Eye (tissue), 1 donor: ENCODE results near the gene TMEM72.
A peak's percentile ranks its signal among the peaks of the same experiment; 100 is the strongest.

Experiments used
- DNase-seq: peaks from one replicate; pipeline ENCODE4 v3.0.0-alpha.2; 2015

Gene TMEM72

DNA sequence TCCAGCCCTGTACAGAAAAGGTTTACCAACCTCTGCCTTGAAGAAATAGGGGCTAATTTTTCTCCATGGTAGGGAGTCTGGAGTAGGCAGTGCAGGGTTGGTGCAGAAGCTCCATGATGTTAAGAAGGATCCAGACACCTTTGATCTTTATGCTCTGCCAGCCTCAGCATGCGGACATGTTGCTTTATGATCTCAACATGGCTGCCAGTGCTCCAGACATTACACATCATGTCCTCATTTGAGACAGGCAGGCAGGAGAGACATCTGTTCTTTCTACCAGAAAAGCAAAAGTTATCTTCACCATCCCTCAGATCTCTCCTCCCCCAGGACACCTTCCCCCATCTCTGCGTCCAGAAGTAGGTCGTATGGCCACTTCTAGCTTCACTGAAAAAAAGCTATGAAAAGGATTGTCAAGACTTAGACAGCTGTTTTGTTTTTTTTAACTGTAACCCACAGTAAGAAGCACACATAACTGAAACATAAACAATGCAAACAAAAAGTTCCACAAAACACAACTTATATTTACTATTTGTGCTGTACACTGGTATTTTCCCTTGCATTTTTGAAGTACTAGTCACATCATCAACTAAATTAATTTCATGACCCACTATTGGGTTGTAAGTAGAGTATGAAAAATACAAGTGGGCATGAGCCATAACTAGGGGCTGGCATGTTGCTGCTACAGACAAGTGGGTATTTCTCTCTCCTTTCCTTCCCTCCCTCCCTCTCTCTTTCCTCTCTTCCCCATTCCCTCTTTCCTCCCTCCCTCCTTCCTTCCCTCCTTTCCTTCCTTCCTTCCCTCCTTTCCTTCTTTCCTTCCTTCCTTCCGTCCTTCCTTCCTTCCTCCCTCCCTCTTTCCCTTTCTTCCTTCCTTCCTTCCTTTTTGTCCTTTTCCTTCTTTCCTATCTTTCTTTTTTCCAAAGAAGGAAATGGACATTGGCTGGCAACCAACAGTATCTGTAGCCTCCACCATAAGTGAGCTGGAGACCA lies 45.9 kb downstream of the TMEM72 start:
- DNase-seq = no peak

DNA sequence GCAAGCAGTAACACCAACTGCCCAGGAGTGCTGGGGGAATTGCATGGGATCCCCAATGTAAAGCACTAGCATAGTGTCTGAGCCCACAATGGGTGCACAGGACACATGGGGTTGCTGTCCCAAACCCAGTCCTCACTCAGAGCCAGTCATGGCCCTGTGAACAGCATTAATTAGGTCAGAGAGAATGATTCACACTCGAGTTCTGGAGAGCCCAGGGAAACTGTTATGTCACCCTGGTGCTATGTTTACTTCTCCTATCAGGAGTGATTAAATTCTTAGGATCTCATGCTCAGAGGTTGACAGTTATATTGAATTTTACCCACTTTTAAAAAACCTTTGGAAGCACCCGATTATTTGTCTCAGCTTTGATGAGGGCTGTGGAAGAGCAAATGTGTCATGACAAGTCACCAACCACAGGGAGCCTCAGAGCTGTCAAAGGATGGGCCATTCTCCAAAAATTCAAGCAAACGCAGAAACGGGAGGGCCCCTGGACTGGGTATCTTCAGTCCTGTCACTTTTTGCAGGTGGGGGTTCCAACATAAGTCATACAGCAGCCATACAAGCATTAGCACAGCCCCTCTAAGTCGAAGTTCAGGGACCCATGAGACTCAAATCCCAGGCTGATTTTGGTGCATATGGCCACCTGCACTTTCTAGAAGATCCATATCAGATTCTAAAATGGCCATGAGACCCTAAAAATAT lies 47.2 kb downstream of the TMEM72 start:
- DNase-seq = peak; percentile 45

DNA sequence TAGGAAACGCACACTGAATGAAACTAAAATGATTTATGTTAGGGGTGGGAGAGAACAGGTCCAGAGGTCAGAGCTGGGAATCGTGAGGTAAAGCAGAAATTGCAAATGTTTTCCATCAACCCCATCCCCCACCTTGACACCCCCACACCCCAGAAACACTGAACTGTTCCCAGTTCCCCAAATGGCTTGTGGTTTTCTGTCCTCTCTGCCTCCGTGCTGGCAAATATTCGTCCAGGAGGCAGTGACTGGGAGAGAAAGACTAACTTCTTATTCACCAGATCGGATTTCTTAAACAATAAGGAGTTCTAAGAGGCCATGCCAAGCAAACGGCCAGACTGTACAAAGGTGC lies 47.7 kb downstream of the TMEM72 start:
- no peak for DNase-seq

DNA sequence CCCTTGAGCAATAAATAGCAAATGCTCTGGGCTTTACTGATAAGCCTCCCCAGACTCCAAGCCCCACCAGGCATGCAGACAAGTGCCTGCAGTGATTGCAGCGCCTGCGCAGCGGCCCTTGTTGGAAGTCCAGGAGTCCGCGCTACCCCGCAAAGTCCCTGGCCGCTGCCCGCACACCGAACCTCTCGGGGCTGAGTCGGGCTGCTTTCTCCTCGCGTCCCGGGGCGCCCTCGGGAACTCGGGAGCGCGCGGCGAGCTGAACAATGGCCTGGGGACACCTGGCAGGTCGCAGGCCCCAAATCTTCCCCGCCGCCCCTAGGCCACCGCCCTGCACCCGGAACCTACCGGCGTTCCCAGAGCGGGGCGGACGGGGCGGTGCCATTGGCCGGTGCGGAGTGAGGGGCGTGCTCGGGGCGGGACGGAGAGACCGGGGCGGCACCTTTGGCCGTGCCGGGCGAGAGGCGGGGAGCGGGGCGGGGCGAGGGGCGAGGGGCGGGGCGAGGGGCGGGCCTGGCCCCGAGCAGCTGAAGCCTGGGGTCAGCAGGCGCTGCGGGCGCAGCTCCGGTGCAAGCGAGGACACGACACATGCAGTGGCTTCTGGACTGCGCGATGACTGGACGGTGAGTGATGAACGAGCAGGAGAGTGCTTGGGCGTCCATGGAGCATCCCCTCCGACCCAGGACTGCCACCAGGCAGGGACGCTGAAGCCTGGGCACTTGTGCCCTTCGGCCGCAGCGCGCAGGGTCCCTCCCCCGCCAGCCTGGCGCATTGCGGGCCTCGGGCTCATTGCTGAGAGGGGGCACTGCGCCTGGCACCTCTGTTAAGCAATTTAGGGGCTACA lies 48.3 kb downstream of the TMEM72 start, which contains the start of gene RASSF4:
TSS of gene RASSF4 (plus strand) at position 556 of the 841 bp plus-strand sequence. CDS start 10,401 bp downstream, outside the sequence.
- peak; percentile 95 for DNase-seq

GRCh38 chr10:44960088-44960460 lies 48.9 kb downstream of the TMEM72 start:
- no peak for DNase-seq

DNA sequence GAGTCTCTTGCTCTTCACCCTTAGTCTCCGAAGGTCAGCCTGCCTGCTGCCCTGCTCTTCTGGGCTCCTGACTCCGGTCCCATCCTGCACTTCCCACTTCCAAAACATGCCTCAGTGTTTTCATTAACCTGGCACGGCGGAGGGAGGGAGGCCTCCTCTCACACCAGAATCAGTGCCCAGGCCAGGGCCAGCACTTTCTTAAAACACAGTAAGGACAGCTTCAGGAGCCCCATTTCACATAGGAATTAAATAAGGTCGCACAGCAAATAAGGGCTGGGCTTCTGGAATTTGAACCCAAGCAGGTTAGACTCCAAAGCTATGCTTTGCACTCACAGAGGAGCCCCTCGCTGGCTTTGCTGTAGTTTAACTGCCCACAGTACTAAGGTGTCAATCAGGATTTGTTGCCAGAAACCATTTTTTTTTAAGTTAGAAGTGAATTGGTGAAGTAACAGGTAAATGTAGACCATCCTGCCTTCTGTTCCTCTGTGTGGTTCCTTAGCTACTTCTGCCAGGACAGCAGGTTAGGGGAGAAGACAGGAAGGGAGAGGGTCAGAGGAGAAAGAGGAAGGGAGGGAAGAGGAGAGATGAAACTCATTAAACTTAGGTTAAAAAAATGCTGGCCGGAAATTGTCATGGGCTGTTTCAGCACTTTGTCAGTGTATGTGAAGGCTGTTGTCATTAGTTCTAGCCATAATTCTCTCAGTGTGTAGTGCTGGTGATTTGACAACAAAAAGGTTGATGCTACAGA lies 49.5 kb downstream of the TMEM72 start:
- no peak for DNase-seq

- no peak for DNase-seq
These were observed 50.1 kb downstream of the TMEM72 start for GRCh38 chr10:44961230-44961571.

DNA sequence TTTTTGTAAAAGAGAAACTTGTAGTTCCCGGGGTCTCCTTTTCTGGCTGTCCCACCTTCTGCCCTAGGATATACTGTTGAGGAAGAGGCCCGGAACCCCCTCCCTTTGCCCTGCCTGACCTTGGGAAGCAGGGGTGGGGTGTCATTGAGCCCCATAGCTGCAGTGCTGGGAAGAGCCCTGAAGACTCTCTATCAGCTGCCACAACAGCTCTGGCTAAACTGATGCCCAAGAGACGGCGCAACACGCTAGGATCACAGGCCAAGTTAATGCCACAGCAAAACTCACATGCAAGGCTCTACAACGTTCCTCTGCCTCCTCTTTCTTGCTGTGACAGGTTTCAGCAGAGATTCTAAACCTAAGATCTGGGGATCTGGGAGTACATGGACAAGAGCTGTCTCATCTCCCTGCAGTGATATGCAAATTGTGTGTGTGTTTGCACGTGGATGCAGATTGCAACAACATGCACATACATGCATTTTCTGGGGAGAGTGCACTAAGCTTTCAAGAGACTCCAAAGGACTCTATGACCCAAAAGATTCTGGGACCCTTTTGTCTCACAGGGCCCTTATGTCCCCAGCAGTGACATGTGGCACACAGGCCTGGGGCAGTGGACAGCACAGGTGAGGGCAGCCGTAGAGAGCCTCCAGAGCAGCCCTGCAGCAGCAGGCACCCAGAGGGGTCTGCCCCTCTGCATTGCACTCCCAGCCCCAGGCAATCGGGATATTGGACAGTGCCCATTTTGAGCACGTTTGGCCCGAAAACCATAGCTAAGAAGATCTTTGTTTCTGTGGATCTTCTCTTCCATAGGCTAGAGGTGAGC lies 51.0 kb downstream of the TMEM72 start:
- DNase-seq = peak; percentile 33

DNA sequence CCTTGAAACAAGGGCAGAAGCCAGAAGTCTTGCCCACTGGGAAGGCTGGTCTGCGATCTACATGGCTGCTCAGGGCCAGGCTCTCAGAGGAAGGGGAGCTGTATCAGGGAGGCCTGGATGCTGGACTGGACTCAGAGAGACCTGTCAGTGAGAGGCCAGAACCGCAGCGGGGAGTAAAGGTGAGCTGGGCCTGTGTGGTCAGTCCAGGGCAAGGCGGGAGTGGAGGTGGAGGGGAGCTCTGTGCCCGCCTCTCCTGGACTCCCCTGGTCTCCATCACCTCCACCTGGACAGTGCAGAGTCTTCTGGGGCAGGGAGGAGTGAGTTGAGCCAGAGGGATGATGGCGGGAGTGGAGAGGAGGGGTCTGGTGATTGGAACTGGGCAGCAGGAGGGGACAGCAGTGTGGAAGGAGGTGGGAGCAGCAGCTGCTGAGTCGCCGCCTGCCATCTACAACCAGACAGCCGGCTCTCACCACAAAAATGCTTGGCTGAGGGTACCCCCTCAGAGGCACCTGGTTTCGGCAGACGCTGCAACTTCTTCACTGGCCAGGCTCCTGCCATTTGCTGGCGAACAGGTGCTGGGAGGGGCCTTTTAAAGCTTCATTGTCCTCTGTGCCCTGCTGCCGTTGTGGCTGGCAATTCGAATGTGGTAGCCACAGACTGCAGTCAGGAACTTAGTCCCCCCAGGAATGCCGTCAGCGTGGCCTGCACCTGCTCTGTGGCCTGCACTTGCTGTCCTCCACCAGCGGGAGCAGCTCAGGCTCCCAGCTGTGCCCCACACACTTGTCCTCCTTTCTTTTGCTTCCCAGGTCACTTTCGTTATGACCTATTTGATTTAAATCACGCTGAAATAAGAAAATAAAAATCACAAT lies 52.0 kb downstream of the TMEM72 start:
- DNase-seq = peak; percentile 87

DNA sequence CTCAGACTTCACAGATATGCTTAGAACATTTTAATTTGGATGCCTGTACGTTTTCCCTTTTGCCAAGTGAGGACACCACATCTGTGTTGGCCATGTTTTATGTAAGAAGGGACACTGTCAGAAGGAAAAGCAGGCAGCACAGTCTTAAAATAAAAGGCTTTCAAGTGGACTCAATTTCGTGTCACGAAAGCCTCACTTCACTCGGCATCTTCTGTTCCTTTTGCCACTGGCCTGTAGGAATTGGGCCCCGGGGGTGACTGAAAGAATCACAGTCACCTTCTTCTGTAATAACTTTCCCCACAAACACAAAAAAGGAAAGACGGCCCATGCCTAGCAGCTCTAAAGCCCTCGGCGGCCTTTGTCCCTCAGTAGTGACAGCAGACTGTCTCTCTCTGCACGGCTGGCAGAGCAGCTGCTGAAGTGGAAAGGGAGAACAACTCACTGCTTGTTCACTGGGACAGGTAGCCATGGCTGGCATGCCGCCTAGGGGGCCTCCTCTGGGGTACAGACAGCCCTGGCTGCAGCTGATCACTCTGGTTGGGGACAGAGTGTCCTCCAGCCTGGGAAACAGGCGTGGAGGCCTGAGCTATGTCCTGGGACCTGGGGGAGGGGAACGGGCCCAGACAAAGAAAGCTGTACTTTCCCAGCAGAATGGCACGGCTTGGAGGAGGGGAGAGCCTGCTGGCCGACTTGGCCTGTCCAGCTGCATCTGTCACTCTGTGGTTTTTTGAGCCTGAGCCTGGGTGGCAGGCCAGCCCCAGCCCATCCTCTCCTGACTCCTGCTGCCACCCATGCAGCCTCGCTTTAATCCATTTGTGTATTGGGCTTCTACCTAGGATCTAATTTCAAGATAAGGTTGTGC lies 52.9 kb downstream of the TMEM72 start:
- DNase-seq = peak; percentile 97

DNA sequence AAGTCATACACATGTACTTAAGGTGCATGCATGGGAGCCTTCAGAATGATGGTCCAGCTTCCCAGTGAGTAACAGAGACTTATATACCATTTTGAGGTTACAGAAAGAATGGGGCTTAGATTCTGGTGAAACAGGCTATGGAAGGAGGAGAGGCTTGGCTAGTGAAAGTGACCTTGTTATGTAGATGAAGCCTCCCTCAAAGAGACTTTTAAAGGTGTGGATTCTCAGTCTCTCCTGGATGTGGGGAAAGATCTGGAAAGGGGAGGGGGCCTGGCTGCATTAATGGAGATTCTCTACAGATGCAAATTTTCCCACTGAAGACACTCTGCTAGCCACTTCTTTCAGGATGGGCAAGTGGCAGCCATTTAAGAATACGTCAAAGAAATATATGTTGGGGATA lies 54.0 kb downstream of the TMEM72 start:
- DNase-seq = no peak

GRCh38 chr10:44965651-44966097 lies 54.5 kb downstream of the TMEM72 start:
- peak; percentile 49 for DNase-seq

GRCh38 chr10:44966129-44966815 lies 55.1 kb downstream of the TMEM72 start:
- no peak for DNase-seq

DNA sequence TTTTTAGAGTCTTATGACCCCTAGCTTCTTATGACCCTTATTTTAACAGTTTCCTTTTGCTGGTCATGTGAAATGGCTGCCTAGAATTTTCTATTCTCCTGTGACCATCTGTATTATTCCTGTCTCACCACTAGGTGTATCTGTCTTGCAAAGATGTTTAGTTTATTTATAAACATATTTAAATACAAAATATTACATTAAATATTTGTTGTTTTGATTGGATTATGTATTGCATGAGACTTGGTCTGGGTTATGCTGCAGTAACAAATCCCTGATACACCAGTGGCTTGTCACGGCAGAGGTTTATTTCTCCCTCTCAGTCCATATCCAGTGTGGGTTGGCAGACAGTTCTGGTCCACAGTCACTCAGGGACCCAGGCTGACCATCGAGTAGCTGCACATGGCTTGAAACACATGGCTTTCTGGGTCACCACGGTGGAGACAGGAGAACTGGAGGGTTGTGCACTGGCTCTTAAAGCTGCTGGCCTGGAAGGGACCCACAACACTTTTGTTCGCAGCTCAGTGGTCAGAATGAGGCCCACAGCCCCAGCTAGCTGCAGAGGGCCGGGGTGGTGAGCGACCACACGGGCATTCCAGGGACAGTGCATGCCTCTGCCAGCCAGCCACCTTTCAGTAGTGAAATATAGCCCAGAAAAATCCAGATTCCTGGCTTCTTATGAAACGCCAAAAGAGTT lies 55.8 kb downstream of the TMEM72 start:
- peak; percentile 57 for DNase-seq

GRCh38 chr10:44967616-44968015 lies 56.5 kb downstream of the TMEM72 start:
- no peak for DNase-seq

DNA sequence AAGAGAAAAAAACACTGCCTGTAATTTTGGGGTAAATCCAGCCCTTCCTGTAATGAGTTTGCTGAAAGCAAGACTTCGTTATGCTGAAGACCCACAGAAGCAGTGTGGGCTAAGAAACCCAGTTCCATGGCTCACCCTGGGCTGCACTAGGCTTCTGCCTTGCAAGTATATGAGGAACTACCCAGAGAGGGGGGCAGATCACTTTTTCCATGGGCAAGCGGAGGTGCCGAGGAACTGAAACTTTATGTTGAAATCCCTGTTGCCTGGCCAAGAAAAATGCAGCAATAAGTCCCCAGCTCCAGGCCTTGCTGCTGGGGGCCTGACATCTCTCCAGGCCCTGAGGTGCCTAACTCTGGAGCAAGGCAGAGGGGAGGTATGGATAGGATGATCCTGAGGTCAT lies 57.0 kb downstream of the TMEM72 start:
- DNase-seq = no peak

DNA sequence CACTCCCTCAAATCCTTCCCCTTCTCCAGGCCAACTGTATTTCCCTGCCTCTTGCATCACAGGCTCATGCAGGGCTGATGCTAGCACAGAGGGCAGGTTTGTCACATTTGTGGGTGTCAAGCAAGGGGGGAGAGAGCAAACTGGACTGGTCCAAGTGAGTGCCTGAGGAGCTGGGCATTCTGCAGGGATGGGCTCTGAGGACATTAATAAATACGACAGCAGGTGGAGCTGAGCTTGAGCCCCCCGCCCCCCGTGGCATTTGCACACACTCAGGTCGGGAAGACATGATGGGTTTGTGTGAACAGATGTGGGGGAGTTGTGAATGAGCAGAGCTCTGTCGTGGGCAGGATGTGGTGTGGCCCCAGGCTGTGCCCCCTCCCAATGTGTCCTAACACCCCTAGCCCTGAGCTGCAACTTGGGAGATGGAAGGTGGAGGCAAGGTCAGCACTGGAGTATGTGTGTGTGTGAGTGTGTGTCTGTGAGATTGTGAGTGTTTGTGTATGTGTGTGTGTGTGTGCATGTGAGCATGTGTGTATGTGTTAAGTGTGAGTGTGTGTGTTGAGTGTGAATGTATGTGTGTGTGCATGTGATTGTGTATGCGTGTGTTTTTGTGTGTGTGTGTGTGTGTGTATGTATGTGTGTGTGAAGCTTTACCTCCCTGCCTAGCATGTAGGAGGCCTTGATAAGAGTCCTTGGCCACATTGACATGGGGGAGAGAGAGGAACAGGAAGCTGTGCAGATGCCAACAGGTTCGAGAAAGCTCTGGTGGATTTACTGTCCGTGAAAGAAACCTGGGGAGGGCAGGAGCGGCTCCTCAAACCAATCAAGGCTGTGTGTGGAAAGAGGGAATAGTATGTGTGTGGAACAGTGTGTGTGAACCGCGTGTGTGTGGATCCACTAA lies 57.6 kb downstream of the TMEM72 start:
- DNase-seq = no peak
